CMK (cell line): ENCODE data around the gene YEATS2.
A peak's percentile ranks its signal among the peaks of the same experiment; 100 is the strongest.

Experiments used
- DNase-seq: peaks from one replicate; pipeline ENCODE4 v3.0.0-alpha.2; 2010; ENCODE audit warnings: low read depth

YEATS2 gene

GRCh38 chr3:183812761-183813445 lies 115.3 kb downstream of the YEATS2 start:
- DNase-seq, result no peak

- no peak for DNase-seq
Measured at GRCh38 chr3:183814240-183814639, 116.6 kb downstream of the YEATS2 start.

GRCh38 chr3:183815563-183815940 lies 118.0 kb downstream of the YEATS2 start:
- DNase-seq, result no peak

- no peak for DNase-seq
Measured at GRCh38 chr3:183815951-183816475, 118.4 kb downstream of the YEATS2 start.

- DNase-seq, result no peak
Measured at GRCh38 chr3:183816681-183817510, 119.3 kb downstream of the YEATS2 start.

GRCh38 chr3:183817639-183818038 lies 120.0 kb downstream of the YEATS2 start:
- no peak for DNase-seq

- DNase-seq, result no peak
Measured at GRCh38 chr3:183818041-183818620, 120.5 kb downstream of the YEATS2 start.

GRCh38 chr3:183818706-183819624 lies 121.4 kb downstream of the YEATS2 start:
- no peak for DNase-seq

GRCh38 chr3:183819831-183820230 lies 122.2 kb downstream of the YEATS2 start:
- DNase-seq, result no peak

- no peak for DNase-seq
Measured at GRCh38 chr3:183822631-183823030, 125.0 kb downstream of the YEATS2 start.

- DNase-seq, result no peak
Measured at GRCh38 chr3:183823963-183824362, 126.4 kb downstream of the YEATS2 start.

- DNase-seq, result no peak
Measured at GRCh38 chr3:183824761-183825455, 127.3 kb downstream of the YEATS2 start.

GRCh38 chr3:183825456-183826161 lies 128.0 kb downstream of the YEATS2 start, which contains the start of gene MAP6D1:
TSS of gene MAP6D1 (minus strand) at chr3:183825577. CDS start at chr3:183825547, 30 bp downstream.
- peak; percentile 11 for DNase-seq

GRCh38 chr3:183826448-183827250 lies 129.1 kb downstream of the YEATS2 start:
- DNase-seq, result no peak

GRCh38 chr3:183827809-183828537 lies 130.4 kb downstream of the YEATS2 start:
- DNase-seq, result no peak

- no peak for DNase-seq
Measured at GRCh38 chr3:183828538-183828870, 130.9 kb downstream of the YEATS2 start.

- no peak for DNase-seq
Measured at GRCh38 chr3:183829466-183829865, 131.9 kb downstream of the YEATS2 start.

- no peak for DNase-seq
Measured at GRCh38 chr3:183830187-183830586, 132.6 kb downstream of the YEATS2 start.

- no peak for DNase-seq
Measured at GRCh38 chr3:183833516-183833915, 135.9 kb downstream of the YEATS2 start.
